WI38 (cell line): ENCODE measurements around the gene PLEKHO2.
"Not testable (repeated sequence)": the region's sequence is repeated elsewhere in the genome, so short reads cannot be mapped to it uniquely, and the experiment has no call there.

Experiments
- H3K4me3 ChIP-seq: 2 replicates; pipeline ENCODE4 v1.5.1; 2011; ENCODE audit warnings: low read depth, mild to moderate bottlenecking, control low read depth, low read length
- TF ChIP-seq, protein P1 (sequence below): IDR thresholded peaks from 2 replicates; pipeline ENCODE4 v1.5.1; 2012; ENCODE audit warnings: low read depth, mild to moderate bottlenecking, control low read depth, low read length

The PLEKHO2 gene

DNA sequence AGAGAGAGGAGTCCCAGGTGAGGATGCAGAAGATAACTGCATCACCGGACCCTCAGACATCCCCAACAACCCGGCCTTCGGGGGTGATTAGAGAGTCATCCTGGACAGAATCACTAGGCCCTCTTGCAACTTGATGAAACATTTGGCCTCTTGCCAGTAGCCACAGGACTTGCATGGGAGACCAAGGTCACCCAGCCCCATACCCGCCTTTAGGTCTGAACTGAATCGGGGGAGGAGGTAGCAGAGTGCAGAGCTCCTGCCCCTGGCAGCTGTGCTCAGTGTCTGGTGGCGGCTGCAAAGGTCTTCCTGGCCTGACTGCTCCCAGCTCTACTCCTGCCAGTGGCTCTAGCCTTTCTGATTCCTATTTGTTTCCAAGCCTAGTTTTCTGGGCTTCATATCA is 28.6 kb upstream of the PLEKHO2 start:
- H3K4me3 ChIP-seq, result no peak overlapping the region
- TF ChIP-seq, protein P1, sequence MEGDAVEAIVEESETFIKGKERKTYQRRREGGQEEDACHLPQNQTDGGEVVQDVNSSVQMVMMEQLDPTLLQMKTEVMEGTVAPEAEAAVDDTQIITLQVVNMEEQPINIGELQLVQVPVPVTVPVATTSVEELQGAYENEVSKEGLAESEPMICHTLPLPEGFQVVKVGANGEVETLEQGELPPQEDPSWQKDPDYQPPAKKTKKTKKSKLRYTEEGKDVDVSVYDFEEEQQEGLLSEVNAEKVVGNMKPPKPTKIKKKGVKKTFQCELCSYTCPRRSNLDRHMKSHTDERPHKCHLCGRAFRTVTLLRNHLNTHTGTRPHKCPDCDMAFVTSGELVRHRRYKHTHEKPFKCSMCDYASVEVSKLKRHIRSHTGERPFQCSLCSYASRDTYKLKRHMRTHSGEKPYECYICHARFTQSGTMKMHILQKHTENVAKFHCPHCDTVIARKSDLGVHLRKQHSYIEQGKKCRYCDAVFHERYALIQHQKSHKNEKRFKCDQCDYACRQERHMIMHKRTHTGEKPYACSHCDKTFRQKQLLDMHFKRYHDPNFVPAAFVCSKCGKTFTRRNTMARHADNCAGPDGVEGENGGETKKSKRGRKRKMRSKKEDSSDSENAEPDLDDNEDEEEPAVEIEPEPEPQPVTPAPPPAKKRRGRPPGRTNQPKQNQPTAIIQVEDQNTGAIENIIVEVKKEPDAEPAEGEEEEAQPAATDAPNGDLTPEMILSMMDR, result no peak

DNA sequence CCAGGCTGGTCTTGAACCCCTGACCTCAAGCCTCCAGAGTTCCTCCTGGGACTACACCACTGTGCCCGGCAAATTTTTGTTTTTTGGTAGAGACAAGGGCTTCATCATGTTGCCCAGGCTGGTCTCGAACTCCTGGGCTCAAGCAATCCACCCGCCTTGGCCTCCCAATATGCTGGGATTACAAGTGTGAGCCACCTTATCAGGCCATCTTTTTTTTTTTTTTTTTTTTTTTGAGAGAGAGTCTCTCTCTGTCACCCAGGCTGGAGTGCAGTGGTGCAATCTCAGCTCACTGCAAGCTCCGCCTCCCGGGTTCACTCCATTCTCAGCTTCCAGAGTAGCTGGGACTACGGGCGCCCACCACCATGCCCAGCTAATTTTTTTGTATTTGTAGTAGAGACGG is 27.4 kb upstream of the PLEKHO2 start:
- not testable (repeated sequence) for H3K4me3 ChIP-seq

DNA sequence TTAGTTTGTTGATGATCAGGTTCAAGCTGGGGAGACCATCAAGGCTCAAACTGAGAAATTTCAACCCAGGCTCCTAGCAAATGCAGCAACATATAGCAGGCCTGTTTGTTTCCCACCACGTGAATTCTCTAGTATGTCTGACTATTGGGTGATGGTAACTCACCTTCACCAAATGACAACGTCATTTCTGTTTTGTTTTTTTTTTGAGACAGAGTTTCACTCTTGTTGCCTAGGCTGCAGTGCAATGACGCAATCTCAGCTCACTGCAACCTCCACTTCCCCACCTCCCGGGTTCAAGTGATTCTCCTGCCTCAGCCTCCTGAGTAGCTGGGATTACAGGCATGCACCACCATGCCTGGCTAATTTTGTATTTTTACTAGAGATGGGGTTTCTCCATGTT is 26.8 kb upstream of the PLEKHO2 start:
- H3K4me3 ChIP-seq, result not testable (repeated sequence)

DNA sequence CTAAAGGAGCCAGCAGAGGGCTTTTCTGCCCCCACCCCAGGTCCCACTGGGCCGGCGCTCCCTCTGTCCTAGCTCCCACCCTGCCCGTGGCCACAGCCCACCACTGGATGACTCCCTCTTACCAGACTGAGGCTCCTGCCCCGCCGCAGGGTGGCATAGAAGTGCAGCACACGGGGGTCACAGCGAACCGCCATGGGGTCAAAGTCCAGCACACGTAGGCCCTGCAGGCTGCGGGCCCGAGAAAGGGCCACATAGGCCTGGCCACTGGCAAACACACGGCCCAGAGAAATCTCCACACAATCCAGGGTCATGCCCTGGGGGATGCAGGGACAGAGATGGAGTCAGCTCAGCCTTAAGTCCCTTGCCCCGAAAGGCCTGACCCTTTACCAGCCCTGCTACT is 25.3 kb upstream of the PLEKHO2 start:
- TF ChIP-seq, protein P1, result no peak
- H3K4me3 ChIP-seq, result no peak overlapping the region

DNA sequence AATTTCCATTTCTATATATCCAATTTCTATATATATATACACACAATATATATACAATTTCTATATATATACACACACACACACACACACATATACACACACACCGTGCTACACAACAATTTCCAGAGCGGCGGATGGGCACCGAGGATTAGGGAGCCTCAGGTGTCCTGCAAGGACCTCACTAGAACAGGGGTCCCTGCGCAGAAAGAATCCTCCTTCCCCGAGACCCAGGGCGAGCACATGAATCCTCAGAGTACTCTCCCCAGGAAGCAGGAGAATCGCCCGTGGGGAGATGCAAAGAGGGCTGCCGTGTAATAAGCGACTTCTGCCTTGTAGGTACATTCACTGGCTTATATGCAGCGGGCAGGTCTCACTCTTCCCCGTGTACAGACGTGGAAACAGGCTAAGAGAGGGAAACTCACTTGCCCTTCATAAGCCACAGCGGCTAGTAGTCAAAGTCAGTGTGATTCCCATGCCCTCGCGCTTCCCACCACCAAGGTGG is 16.7 kb upstream of the PLEKHO2 start:
- peak overlapping the region; percentile 77 for H3K4me3 ChIP-seq
- TF ChIP-seq, protein P1, result no peak

DNA sequence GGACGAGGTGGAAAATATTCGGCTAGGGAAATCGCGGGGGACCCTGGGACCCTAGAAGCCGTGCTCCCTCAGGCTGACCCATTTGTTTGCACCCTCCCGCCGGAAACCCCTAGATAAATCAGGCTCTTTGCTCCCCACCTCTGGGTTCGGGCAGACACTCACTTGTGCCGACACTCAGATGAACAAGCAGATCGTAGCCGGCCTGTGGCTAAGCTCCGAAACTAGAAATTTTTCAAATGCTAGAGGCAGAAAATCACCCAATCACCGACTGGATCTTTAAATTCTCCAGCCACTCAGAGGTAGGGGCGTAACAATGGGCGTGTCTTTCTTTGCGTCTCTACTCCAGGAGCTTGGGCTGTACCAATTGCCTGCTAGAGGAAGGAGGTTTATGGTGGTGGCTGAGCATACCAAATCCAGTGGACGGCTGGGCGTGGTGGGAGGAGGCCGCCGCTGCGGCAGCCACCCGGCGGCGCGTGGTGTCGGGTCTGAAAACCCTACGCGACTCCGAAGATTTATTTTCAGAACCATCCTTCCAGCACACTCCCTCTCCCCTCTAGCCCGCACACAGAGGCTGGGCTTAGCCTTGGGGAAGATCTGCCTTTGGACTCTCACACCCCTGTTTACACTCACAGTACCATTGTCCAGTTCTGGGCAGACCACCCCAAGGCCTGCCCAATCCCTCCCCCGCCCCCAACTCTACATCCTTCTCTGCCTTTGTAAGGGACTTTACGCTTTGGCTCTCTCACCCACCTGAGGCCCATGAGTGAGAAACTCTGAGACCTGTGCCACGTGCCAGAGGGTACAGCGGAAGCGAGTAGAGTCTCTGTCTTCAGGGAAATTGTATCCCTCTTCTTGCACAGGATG is 16.1 kb upstream of the PLEKHO2 start, which contains the start of gene PIF1:
Gene PIF1 (minus strand): TSS at position 217 of the 864 bp plus-strand sequence. CDS start 1,312 bp downstream, outside the sequence.
- H3K4me3 ChIP-seq, result peak within 1 kb of the TSS; percentile 77
- TF ChIP-seq, protein P1, result no peak

DNA sequence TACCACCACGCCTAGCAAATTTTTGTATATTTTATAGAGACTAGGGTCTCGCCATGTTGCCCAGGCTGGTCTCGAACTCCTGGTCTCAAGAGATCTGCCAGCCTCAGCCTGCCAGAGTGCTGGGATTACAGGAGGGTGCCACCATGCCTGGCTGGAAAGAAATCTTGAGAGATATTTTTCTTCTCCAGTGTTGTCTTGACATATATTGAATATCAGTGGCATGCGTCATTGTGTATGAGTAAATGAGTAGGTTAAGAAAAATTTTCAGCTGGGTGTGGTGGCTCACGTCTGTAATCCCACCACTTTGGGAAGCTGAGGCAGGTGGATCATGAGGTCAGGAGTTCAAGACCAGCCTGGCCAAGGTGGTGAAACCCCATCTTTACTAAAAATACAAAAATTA is 12.7 kb upstream of the PLEKHO2 start:
- TF ChIP-seq, protein P1, result no peak
- H3K4me3 ChIP-seq, result no peak overlapping the region

DNA sequence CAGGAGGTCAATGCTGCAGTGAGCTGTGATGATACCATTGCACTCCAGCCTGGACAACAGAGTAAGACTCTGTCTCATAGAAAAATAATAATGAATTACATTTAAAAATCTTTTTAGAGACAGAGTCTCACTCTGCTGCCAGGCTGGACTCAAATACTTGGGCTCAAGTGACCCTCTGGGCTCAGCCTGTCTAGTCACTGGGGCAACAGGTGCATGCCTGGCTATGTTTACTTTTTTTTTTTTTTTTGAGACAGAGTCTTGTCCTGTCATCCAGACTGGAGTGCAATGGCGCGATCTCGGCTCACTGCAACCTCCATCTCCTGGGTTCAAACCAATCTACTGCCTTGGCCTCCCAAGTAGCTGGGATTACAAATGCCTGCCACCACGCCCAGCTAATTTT is 8.0 kb upstream of the PLEKHO2 start:
- H3K4me3 ChIP-seq, result no peak overlapping the region
- TF ChIP-seq, protein P1, result no peak
